GM10248 (cell line): ENCODE results near the gene MAML3.
A peak's percentile ranks its signal among the peaks of the same experiment; 100 is the strongest.

Source experiments
- CTCF ChIA-PET: fragments of 300-600 bp; sonication (Branson Sonifier 250); formaldehyde crosslinking; extraction: SDS; loops from one replicate; lab custom pipeline; 2021; ENCODE audit warnings: antibody characterized with exemption; lab: Yijun Ruan, JAX
- POLR2A ChIA-PET: fragments of 350-650 bp; sonication (Branson Sonifier 250); formaldehyde crosslinking; extraction: SDS; loops from one replicate; lab custom pipeline; 2020; ENCODE audit warnings: antibody characterized with exemption; lab: Yijun Ruan, JAX
- DNase-seq: peaks from one replicate; pipeline ENCODE4 v3.0.0; 2012; ENCODE audit errors: extremely low spot score
- TF ChIP-seq, protein P1 (sequence below): IDR thresholded peaks from 2 replicates; pipeline ENCODE4 v1.5.1; 2012; ENCODE audit warnings: mild to moderate bottlenecking, low read depth; ENCODE audit errors: extremely low read depth, missing control alignments, control extremely low read depth

The MAML3 gene

GRCh38 chr4:140152751-140153418 lies 1.1 kb downstream of the MAML3 start:
- peak; percentile 20 for DNase-seq
- TF ChIP-seq, protein P1, sequence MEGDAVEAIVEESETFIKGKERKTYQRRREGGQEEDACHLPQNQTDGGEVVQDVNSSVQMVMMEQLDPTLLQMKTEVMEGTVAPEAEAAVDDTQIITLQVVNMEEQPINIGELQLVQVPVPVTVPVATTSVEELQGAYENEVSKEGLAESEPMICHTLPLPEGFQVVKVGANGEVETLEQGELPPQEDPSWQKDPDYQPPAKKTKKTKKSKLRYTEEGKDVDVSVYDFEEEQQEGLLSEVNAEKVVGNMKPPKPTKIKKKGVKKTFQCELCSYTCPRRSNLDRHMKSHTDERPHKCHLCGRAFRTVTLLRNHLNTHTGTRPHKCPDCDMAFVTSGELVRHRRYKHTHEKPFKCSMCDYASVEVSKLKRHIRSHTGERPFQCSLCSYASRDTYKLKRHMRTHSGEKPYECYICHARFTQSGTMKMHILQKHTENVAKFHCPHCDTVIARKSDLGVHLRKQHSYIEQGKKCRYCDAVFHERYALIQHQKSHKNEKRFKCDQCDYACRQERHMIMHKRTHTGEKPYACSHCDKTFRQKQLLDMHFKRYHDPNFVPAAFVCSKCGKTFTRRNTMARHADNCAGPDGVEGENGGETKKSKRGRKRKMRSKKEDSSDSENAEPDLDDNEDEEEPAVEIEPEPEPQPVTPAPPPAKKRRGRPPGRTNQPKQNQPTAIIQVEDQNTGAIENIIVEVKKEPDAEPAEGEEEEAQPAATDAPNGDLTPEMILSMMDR = no peak
- ChIA-PET CTCF (no interaction called here), POLR2A (no interaction called here)

GRCh38 chr4:140152013-140152703 lies 1.8 kb downstream of the MAML3 start:
- DNase-seq = peak; percentile 51
- POLR2A ChIA-PET = no interaction called here
- CTCF ChIA-PET = no interaction called here
- TF ChIP-seq, protein P1 = no peak

GRCh38 chr4:140151699-140152012 lies 2.3 kb downstream of the MAML3 start:
- peak; percentile 38 for DNase-seq
- ChIA-PET POLR2A (no interaction called here), CTCF (no interaction called here)
- TF ChIP-seq, protein P1 = no peak

DNA sequence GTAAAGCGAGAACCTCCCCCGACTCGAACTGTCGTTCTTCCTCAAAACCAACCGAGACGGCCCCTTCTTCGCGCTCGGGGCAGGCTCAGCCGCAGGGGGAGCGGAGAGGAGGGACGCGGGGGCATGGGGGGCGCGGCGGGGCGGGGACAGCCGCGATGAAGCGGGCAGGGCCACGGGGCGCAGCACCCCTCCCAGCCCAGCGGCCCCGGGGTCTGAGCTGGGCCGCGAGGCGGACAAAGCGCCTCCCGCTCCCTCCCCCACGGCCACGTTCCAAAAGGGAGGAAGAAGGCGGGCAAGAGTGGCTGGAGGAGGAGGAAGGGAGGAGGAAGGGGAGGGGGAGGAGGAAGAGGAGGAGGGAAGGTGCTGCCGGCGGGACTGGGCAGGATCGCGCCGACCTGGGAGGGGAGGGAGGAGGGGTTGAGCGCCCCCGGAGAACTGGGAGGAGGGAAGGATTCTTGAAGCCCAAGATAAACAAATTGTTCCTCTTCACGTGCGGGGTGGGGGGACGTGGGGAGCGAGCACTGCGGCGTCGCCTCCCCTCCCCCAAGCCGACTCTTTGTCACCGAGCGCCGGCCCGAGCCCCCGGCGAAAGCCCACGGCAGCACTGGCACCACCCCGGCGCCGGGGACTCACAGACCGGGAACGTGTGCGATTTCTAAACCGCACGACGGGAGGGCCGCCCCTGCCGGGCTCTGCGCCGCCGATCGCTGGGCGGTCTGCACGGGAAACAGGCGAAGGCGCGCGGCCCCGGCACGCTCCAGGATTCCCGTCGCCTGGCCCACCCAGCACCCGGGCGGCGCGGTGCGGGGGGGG lies 2.9 kb downstream of the MAML3 start:
- TF ChIP-seq, protein P1 = no peak
- DNase-seq = peak; percentile 51
- ChIA-PET CTCF (no interaction called here), POLR2A (no interaction called here)

- TF ChIP-seq, protein P1 = no peak
- CTCF ChIA-PET = no interaction called here
- POLR2A ChIA-PET = no interaction called here
- no peak for DNase-seq
Observed at GRCh38 chr4:140150636-140150885, 3.4 kb downstream of the MAML3 start.

GRCh38 chr4:140149846-140150635 lies 3.9 kb downstream of the MAML3 start:
- ChIA-PET POLR2A (no interaction called here), CTCF (no interaction called here)
- TF ChIP-seq, protein P1 = no peak
- DNase-seq = no peak
